ENCODE measurements around the gene SLC25A17.

DNA sequence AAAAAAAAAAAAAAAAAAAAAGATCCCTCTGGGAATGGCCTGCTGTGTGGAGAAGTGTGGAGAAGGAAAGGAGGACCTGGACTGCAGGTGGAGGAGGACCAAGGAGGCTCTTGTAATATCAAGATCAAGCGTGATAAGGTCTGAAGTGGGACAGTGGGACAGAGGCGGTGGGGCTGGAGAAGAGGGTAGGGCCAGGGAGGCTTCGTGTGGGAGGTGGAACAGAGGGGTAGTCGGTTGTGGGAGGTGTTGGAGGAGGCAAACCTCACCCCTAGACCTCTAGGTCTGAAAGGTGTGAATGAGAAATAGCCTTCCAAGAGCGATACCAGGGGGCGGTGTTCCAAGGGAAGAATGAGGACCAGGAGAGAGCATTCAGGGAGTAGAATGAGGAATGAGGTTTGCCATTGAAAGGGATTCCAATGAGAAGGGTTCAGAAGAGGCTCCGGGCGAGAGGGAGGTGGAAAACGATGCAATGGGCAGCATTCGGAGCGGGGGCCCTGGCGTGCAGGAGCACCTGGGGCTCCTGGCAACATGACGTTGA lies 95.7 kb downstream of the SLC25A17 start:
- TF ChIP-seq, protein P1, sequence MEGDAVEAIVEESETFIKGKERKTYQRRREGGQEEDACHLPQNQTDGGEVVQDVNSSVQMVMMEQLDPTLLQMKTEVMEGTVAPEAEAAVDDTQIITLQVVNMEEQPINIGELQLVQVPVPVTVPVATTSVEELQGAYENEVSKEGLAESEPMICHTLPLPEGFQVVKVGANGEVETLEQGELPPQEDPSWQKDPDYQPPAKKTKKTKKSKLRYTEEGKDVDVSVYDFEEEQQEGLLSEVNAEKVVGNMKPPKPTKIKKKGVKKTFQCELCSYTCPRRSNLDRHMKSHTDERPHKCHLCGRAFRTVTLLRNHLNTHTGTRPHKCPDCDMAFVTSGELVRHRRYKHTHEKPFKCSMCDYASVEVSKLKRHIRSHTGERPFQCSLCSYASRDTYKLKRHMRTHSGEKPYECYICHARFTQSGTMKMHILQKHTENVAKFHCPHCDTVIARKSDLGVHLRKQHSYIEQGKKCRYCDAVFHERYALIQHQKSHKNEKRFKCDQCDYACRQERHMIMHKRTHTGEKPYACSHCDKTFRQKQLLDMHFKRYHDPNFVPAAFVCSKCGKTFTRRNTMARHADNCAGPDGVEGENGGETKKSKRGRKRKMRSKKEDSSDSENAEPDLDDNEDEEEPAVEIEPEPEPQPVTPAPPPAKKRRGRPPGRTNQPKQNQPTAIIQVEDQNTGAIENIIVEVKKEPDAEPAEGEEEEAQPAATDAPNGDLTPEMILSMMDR (IDR thresholded peaks at IDR 0.05 in 8 of 11, conservative IDR thresholded peaks at IDR 0.05 in 3 of 11), result no peak
- no peak for TF ChIP-seq POLR2AphosphoS5 (IDR thresholded peaks at IDR 0.05)
